BLaER1 treated with 17β-estradiol and CSF1 and Interleukin-3, amounts not matched to agents 10 nM and 100 nM (cell line): ENCODE data around the gene ENOX1.

Experiments
- H3K27ac ChIP-seq, 11 experiments: shearing (Covaris generic); formaldehyde crosslinking; 2 replicates each; pipeline ENCODE4 v1.8.1; 2022
- H3K27me3 ChIP-seq, 11 experiments: shearing (Covaris generic); formaldehyde crosslinking; 2 replicates each; pipeline ENCODE4 v1.8.1; 2022
- H3K36me3 ChIP-seq, 11 experiments: shearing (Covaris generic); formaldehyde crosslinking; 2 replicates each; pipeline ENCODE4 v1.8.1; 2022
- H3K4me1 ChIP-seq, 10 experiments: shearing (Covaris generic); formaldehyde crosslinking; 2 replicates each; pipeline ENCODE4 v1.8.1; 2022
- H3K4me2 ChIP-seq, 11 experiments: shearing (Covaris generic); formaldehyde crosslinking; 2 replicates each; pipeline ENCODE4 v1.8.1; 2022
- H3K4me3 ChIP-seq, 10 experiments: shearing (Covaris generic); formaldehyde crosslinking; 2 replicates each; pipeline ENCODE4 v1.8.1; 2022
- H3K9ac ChIP-seq, 11 experiments: shearing (Covaris generic); formaldehyde crosslinking; 2 replicates each; pipeline ENCODE4 v1.8.1; 2022
- H3K9me3 ChIP-seq, 11 experiments: shearing (Covaris generic); formaldehyde crosslinking; replicated peaks in 1 of 11; 2 replicates each; pipeline ENCODE4 v1.8.1; 2022
- H4K20me1 ChIP-seq, 11 experiments: shearing (Covaris generic); formaldehyde crosslinking; 2 replicates each; pipeline ENCODE4 v1.8.1; 2022
- Cebpa-rat ChIP-seq, 11 experiments: shearing (Covaris generic); IDR thresholded peaks; 2 replicates each; pipeline ENCODE4 v1.8.1; 2022

ENOX1 gene

DNA sequence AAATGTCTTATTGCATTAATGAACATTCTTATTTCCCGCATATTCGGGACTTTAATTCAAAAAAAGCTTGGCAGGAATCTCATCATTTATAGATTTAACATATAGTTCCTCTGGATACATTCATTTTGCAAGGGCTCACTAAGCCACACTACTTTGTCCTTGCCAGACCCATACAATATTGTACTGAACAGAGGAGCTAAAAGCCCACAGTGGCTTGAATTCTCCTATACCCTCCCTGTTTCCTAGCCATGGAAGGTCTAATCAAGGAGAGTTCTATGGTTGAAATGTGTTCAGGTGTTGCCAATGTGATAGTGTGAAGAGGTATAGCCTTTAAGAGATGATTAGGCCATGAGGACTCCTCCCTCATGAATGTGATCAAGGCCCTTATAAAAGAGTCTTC, 298.9 kb downstream of the ENOX1 start:
- TF ChIP-seq Cebpa-rat (IDR thresholded peaks at IDR 0.05), result no peak
- no peak overlapping the region for H3K9ac ChIP-seq
- no peak overlapping the region for H3K27ac ChIP-seq
- H3K36me3 ChIP-seq, result no peaks in the 10 kb centered on the region
- H3K4me3 ChIP-seq, result no peak overlapping the region
- H3K4me2 ChIP-seq, result no peak overlapping the region
- no peaks in the 10 kb centered on the region for H3K27me3 ChIP-seq
- H4K20me1 ChIP-seq, result no peaks in the 10 kb centered on the region
- H3K9me3 ChIP-seq, result peaks cover 0 to 28% (median 0%) of the 10 kb centered on the region in 11 experiments; a peak in 8 of 22 replicates
- peaks cover 0 to 20% (median 14%) of the 10 kb centered on the region in 10 experiments; a peak in 14 of 20 replicates for H3K4me1 ChIP-seq

DNA sequence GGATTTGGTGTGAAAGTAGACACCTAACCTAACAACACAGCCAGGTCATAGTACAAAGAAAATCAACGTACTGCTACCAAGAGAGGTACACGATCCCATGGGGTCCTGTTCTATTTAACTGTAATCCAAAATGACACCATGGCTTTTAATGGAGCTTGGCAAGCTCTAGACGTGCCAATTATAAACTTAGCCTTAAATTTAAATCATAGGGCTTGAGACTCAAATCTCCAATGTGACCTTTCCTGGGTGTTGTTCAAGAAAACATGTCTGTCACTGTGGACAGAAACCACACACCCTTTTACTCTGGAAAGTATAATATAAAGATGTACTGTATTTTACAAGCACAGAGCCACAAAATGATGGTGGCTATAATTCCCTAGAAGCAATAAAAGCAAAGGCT, 299.3 kb downstream of the ENOX1 start:
- Histone ChIP-seq H3K36me3 (no peaks in the 10 kb centered on the region), H3K27me3 (no peaks in the 10 kb centered on the region), H3K27ac (no peak overlapping the region), H4K20me1 (no peaks in the 10 kb centered on the region), H3K4me3 (no peak overlapping the region), H3K9ac (no peak overlapping the region), H3K9me3 (peaks cover 0 to 26% (median 0%) of the 10 kb centered on the region in 11 experiments; a peak in 8 of 22 replicates), H3K4me2 (no peak overlapping the region), H3K4me1 (peaks cover 0 to 24% (median 14%) of the 10 kb centered on the region in 10 experiments; a peak in 14 of 20 replicates)
- no peak for TF ChIP-seq Cebpa-rat (IDR thresholded peaks at IDR 0.05)

DNA sequence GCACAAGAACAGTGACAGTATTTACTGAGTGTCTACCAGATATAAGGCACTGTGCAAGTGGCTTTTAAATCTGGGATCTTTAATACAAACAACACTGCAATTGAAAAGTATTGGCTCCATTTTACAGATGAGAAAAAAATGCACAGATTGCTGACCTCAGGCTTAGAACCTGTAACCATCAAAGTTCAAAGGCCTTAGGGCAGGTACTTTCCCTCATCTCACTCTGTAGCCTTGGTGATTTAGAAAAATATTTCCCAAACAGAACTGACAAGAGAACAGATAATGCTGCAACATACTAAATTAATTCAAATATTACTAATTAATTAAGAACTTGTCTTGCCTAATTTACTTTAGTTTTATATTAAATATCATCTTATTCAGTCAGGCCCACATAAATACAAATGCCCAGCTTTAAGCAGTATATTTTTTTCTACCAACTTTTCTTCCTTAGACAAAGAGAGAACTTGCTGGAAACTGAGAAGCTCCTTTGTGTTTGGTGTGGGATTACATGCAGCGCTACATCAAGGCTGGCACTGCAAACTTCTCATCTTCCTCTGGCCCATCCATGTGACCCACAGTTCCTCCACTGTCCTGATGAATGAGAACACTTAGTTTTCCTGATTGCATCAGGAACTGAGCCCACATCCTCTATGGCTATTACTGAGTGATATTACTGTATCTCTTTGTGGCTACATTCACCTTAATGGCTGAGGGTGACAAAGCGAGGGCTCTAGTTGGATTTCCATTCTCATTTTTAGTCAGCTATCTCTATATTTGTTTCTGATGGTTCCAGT, 302.1 kb downstream of the ENOX1 start:
- H3K4me2 ChIP-seq, result peak overlapping the region in 8 of 11 experiments; percentile 10 to 62 (median 48); a peak in 14 of 22 replicates
- H3K36me3 ChIP-seq, result no peaks in the 10 kb centered on the region
- no peak overlapping the region for H3K4me3 ChIP-seq
- no peak for TF ChIP-seq Cebpa-rat (IDR thresholded peaks at IDR 0.05)
- no peaks in the 10 kb centered on the region for H4K20me1 ChIP-seq
- peaks cover 0 to 41% (median 14%) of the 10 kb centered on the region in 10 experiments; a peak in 14 of 20 replicates for H3K4me1 ChIP-seq
- H3K27ac ChIP-seq, result peak overlapping the region in 2 of 11 experiments; percentile 10 to 31; a peak in 2 of 22 replicates
- no peak overlapping the region for H3K9ac ChIP-seq
- H3K9me3 ChIP-seq, result no peaks in the 10 kb centered on the region
- no peaks in the 10 kb centered on the region for H3K27me3 ChIP-seq

DNA sequence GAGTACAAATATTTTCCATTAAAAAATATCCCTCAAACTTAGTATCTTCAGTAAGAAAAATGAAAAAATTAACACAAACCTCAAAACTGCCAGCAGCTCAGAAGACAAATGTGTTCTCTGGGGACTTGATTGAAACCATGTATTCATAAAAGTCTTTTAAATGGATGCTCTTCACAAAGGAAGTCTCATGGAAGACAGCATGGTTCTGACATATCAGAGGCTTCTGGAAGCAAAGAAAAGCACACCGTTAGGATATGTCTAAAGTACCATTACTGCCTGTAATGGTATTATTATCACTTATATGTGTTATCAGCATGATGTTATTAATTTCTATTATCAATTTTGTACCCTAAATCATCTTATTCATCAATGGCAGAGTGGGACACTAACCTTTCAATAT, 302.8 kb downstream of the ENOX1 start:
- Histone ChIP-seq H4K20me1 (no peaks in the 10 kb centered on the region), H3K4me2 (peak overlapping the region in 3 of 11 experiments; percentile 42 to 62 (median 46); a peak in 4 of 22 replicates), H3K9ac (no peak overlapping the region), H3K4me1 (peaks cover 0 to 48% (median 14%) of the 10 kb centered on the region in 10 experiments; a peak in 14 of 20 replicates), H3K9me3 (no peaks in the 10 kb centered on the region), H3K4me3 (no peak overlapping the region), H3K27ac (no peak overlapping the region), H3K27me3 (no peaks in the 10 kb centered on the region), H3K36me3 (no peaks in the 10 kb centered on the region)
- TF ChIP-seq Cebpa-rat (IDR thresholded peaks at IDR 0.05), result no peak

DNA sequence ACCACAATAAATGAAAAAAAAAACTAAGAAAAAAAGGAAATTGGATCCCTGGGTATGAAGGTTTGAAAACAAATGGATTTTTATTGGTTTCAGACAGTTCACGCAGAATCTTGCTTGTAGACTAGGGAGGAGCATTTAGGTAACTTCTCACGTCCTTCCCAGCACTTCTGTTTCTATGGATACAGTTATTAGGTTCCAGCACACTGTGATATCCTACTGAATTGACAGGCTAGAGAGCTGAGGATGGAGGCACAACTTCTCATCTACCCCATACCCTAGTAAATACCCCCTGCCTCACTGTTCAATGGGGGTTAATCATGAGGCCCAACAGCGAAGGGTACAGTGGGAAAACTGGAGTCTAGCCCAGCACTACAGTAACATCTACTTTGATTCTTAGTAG, 304.1 kb downstream of the ENOX1 start:
- no peak overlapping the region for H3K4me3 ChIP-seq
- no peak overlapping the region for H3K9ac ChIP-seq
- H3K27ac ChIP-seq, result 0 out of 22 replicates have a peak overlapping the region, but pooled peaks of 1 of the 11 experiments have one; percentile 8
- no peaks in the 10 kb centered on the region for H3K27me3 ChIP-seq
- peak overlapping the region in 3 of 11 experiments; percentile 52 to 65 (median 59); a peak in 5 of 22 replicates for H3K4me2 ChIP-seq
- no peaks in the 10 kb centered on the region for H3K9me3 ChIP-seq
- no peak for TF ChIP-seq Cebpa-rat (IDR thresholded peaks at IDR 0.05)
- H4K20me1 ChIP-seq, result no peaks in the 10 kb centered on the region
- peaks cover 2 to 61% (median 17%) of the 10 kb centered on the region in 10 experiments; a peak in 16 of 20 replicates for H3K4me1 ChIP-seq
- no peaks in the 10 kb centered on the region for H3K36me3 ChIP-seq

DNA sequence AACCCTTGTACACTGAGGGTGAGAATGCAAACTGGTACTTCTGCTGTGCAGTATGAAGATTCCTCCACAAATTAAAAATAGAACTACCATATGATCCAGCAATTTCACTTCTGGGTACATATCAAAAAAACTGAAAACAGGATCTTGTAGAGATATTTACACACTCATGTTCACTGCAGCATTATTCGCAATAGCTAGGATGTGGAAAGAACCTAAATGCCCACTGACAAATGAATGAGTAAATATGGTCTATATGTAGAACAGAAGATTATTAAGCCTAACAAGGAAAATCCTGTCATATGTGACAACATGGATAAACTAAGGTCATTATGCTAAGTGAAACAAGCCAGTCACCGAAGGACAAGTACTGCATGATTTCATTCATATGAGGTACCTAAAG, 304.7 kb downstream of the ENOX1 start:
- peaks cover 4 to 66% (median 18%) of the 10 kb centered on the region in 10 experiments; a peak in 16 of 20 replicates for H3K4me1 ChIP-seq
- no peak overlapping the region for H3K9ac ChIP-seq
- no peak overlapping the region for H3K27ac ChIP-seq
- TF ChIP-seq Cebpa-rat (IDR thresholded peaks at IDR 0.05), result no peak
- H3K9me3 ChIP-seq, result no peaks in the 10 kb centered on the region
- no peak overlapping the region for H3K4me3 ChIP-seq
- no peaks in the 10 kb centered on the region for H4K20me1 ChIP-seq
- H3K4me2 ChIP-seq, result peak overlapping the region in 4 of 11 experiments; percentile 14 to 65 (median 56); a peak in 6 of 22 replicates
- no peaks in the 10 kb centered on the region for H3K27me3 ChIP-seq
- no peaks in the 10 kb centered on the region for H3K36me3 ChIP-seq

DNA sequence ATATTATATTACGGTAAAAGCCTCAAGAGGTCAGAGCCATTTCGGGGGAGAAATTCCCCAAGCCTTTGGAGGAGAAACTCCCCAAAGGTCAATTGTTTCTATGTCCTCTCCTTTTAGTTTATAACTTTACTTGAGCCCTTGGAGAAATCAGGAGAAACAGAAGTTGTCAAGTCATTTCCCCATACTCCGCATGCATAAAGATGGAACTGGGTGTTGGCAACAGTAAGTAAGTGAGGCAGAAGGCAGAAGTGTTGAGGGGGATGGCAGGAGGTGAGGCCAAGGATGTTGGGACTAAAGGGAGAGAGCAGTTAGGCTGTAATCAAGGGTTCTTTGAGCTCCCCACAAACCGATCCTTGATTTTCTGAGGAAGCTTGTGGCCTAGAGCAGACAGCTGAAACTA, 307.9 kb downstream of the ENOX1 start:
- Histone ChIP-seq H4K20me1 (no peaks in the 10 kb centered on the region), H3K27me3 (no peaks in the 10 kb centered on the region), H3K36me3 (no peaks in the 10 kb centered on the region), H3K9me3 (no peaks in the 10 kb centered on the region), H3K4me3 (no peak overlapping the region), H3K9ac (no peak overlapping the region), H3K27ac (peak overlapping the region in 3 of 11 experiments; percentile 15 to 59 (median 56); a peak in 5 of 22 replicates), H3K4me2 (peak overlapping the region in 3 of 11 experiments; percentile 49 to 62 (median 51); a peak in 6 of 22 replicates), H3K4me1 (peaks cover 0 to 60% (median 8%) of the 10 kb centered on the region in 10 experiments; a peak in 10 of 20 replicates)
- no peak for TF ChIP-seq Cebpa-rat (IDR thresholded peaks at IDR 0.05)

DNA sequence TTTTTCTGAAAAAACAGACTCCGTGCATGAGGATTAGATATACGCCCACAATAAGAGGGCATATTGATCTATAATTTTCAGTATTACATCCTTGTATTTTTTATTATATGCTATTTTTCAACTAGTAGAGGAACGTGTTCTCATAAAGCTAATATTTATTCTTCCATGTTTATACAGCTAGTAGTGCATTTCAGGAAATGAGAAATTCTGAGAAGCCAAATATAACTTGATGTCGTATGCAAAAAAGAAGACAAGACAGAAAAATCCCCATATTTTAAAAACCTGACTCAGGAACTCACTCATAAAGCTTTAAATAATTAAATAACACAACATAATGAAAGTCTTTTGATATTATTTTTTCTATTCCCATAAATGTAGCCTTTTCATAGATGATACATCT, 308.6 kb downstream of the ENOX1 start:
- Histone ChIP-seq H3K4me2 (peak overlapping the region in 8 of 11 experiments; percentile 2 to 62 (median 19); a peak in 7 of 22 replicates), H3K27me3 (no peaks in the 10 kb centered on the region), H4K20me1 (no peaks in the 10 kb centered on the region), H3K9ac (no peak overlapping the region), H3K36me3 (no peaks in the 10 kb centered on the region), H3K27ac (peak overlapping the region in 3 of 11 experiments; percentile 15 to 59 (median 56); a peak in 5 of 22 replicates), H3K4me3 (no peak overlapping the region), H3K9me3 (no peaks in the 10 kb centered on the region), H3K4me1 (peaks cover 0 to 65% (median 8%) of the 10 kb centered on the region in 10 experiments; a peak in 11 of 20 replicates)
- TF ChIP-seq Cebpa-rat (IDR thresholded peaks at IDR 0.05), result no peak

DNA sequence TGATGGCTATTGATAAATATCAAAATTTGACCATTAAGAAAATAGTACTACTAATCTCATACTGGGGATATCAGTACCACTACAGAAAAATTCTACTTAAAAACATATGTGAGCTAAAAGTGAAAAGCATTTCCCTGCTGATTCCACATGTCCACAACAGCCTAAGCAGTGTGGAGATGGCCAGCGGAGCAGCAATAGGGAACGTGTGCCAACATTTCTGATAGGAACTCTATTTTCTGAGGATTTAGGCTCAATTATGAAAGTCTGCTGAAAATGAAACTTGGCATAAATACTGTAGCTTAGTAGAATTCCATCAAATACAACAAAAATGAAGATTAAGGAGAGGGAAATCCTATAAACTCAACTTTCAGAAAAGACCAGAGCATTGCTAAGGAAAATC, 311.6 kb downstream of the ENOX1 start:
- Histone ChIP-seq H3K9ac (no peak overlapping the region), H3K9me3 (no peaks in the 10 kb centered on the region), H3K4me3 (no peak overlapping the region), H4K20me1 (no peaks in the 10 kb centered on the region), H3K4me1 (peaks cover 0 to 54% (median 15%) of the 10 kb centered on the region in 10 experiments; a peak in 14 of 20 replicates), H3K27me3 (no peaks in the 10 kb centered on the region), H3K27ac (no peak overlapping the region), H3K4me2 (no peak overlapping the region), H3K36me3 (no peaks in the 10 kb centered on the region)
- no peak for TF ChIP-seq Cebpa-rat (IDR thresholded peaks at IDR 0.05)
